Measurements from ENCODE around the gene PDE8B.

The PDE8B gene

GRCh38 chr5:77232574-77233358, 22.3 kb downstream of the PDE8B start:
- no peak for DNase-seq

GRCh38 chr5:77235846-77236721, 25.6 kb downstream of the PDE8B start:
- DNase-seq, result no peak

- DNase-seq, result no peak
These were observed 28.8 kb downstream of the PDE8B start for GRCh38 chr5:77239126-77239741.

GRCh38 chr5:77241444-77241843, 31.0 kb downstream of the PDE8B start:
- DNase-seq, result no peak

- DNase-seq, result no peak
These were observed 39.0 kb downstream of the PDE8B start for GRCh38 chr5:77249475-77249874.

GRCh38 chr5:77250021-77250420, 39.5 kb downstream of the PDE8B start:
- no peak for DNase-seq

GRCh38 chr5:77251921-77252320, 41.4 kb downstream of the PDE8B start:
- no peak for DNase-seq

- no peak for DNase-seq
These were observed 45.1 kb downstream of the PDE8B start for GRCh38 chr5:77255617-77256016.

- no peak for DNase-seq
These were observed 45.9 kb downstream of the PDE8B start for GRCh38 chr5:77256406-77256805.

GRCh38 chr5:77258652-77259051, 48.2 kb downstream of the PDE8B start:
- no peak for DNase-seq

- no peak for DNase-seq
These were observed 49.0 kb downstream of the PDE8B start for GRCh38 chr5:77259476-77259875.

GRCh38 chr5:77262697-77263096, 52.2 kb downstream of the PDE8B start:
- no peak for DNase-seq

GRCh38 chr5:77266291-77266690, 55.8 kb downstream of the PDE8B start:
- no peak for DNase-seq

- DNase-seq, result no peak
These were observed 57.0 kb downstream of the PDE8B start for GRCh38 chr5:77267496-77267895.

GRCh38 chr5:77272206-77272605, 61.7 kb downstream of the PDE8B start:
- DNase-seq, result no peak

- no peak for DNase-seq
These were observed 67.3 kb downstream of the PDE8B start for GRCh38 chr5:77277759-77278158.

GRCh38 chr5:77280036-77280435, 69.6 kb downstream of the PDE8B start:
- DNase-seq, result peak; percentile 30

- DNase-seq, result no peak
These were observed 71.5 kb downstream of the PDE8B start for GRCh38 chr5:77281969-77282336.

GRCh38 chr5:77282337-77283027, 72.0 kb downstream of the PDE8B start:
- no peak for DNase-seq

- no peak for DNase-seq
These were observed 74.9 kb downstream of the PDE8B start for GRCh38 chr5:77285251-77285841.

GRCh38 chr5:77292026-77292757, 81.7 kb downstream of the PDE8B start:
- DNase-seq, result no peak

- no peak for DNase-seq
These were observed 83.7 kb downstream of the PDE8B start for GRCh38 chr5:77294185-77294584.

Measured in NCI-H2171 treated with DMSO at 0.1 percent for 48 hours (cell line).